ENCODE data around the gene C9orf152.
"Not testable (repeated sequence)": the region's sequence is repeated elsewhere in the genome, so short reads cannot be mapped to it uniquely, and the experiment has no call there.

Gene C9orf152

DNA sequence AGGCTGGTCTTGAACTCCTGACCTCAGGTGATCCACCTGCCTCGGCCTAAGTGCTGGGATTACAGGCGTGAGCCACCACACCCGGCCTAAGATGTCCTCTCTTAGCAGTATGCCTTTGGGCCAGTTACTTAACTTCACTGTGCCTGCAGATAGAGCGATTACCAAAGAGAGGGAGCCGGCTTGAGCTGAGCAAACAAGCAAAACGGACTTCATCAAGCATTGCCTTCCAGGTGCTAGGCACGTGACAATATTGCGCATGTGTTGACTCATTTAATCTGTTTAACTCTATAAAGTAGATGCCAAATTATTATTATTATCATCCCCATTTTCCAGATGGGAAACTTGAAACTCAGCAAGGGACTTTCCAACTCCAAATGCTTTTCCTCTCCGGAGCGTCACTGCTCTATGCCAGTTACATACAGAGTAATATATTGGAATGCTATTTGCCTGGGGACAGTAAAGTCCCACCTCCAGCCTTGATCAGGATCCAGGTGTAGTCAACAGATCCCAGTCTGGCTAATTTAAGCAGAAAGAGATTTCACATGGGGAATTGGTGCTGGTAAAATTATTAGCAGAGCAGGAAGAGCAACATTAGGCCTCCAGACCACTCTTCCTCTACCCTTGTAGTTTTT lies 5.6 kb upstream of the C9orf152 start:
- no peaks in the 10 kb centered on the region for H3K79me2 ChIP-seq (ENCODE audit: control insufficient read depth, insufficient read depth, low read length)
- H3K9ac ChIP-seq (ENCODE audit: low read length), result no peak overlapping the region
- no peak overlapping the region for H2BK120ac ChIP-seq (ENCODE audit: low read depth, low read length)
- H3K4ac ChIP-seq (ENCODE audit: low read depth, low read length), result no peak overlapping the region
- no peak overlapping the region for H4K5ac ChIP-seq (ENCODE audit: low read length)
- H3K4me2 ChIP-seq (ENCODE audit: low read length), result no peak overlapping the region
- H3K27me3 ChIP-seq (ENCODE audit: insufficient read depth, low read length, poor library complexity), result no peaks in the 10 kb centered on the region
- no peak for DNase-seq
- no peak overlapping the region for H2BK15ac ChIP-seq (replicated peaks; ENCODE audit: low read depth)
- no peak overlapping the region for H3K56ac ChIP-seq (ENCODE audit: low read length)
- no peak overlapping the region for H3K27ac ChIP-seq (ENCODE audit: low read depth, low read length)
- H3K18ac ChIP-seq (ENCODE audit: low read length), result no peak overlapping the region
- no peak overlapping the region for H2AK5ac ChIP-seq (ENCODE audit: low read length)
- no peak overlapping the region for H3K4me3 ChIP-seq (ENCODE audit: low read length)
- H2BK5ac ChIP-seq (ENCODE audit: low read length), result no peak overlapping the region
- H3K23ac ChIP-seq (ENCODE audit: low read length), result no peak overlapping the region
- WGBS (ENCODE audit: extremely low coverage, insufficient coverage, low lambda C conversion rate), result no CpG with 5 or more reads among the region's 10 CpGs
- no peaks in the 10 kb centered on the region for H3K79me1 ChIP-seq (ENCODE audit: low read length)
- H4K8ac ChIP-seq (ENCODE audit: low read depth, low read length), result no peak overlapping the region
- no peaks in the 10 kb centered on the region for H3K4me1 ChIP-seq (ENCODE audit: control insufficient read depth, low read depth, low read length)
- no peaks in the 10 kb centered on the region for H3K36me3 ChIP-seq (ENCODE audit: control insufficient read depth, insufficient read depth, low read length)

GRCh38 chr9:110207071-110207641 lies 803 bp downstream of the C9orf152 start:
- H3K56ac ChIP-seq (ENCODE audit: low read length), result no peak overlapping the region
- H3K79me1 ChIP-seq (ENCODE audit: low read length), result no peaks in the 10 kb centered on the region
- no peaks in the 10 kb centered on the region for H3K27me3 ChIP-seq (ENCODE audit: insufficient read depth, low read length, poor library complexity)
- no peaks in the 10 kb centered on the region for H3K79me2 ChIP-seq (ENCODE audit: control insufficient read depth, insufficient read depth, low read length)
- no peak overlapping the region for H2BK15ac ChIP-seq (replicated peaks; ENCODE audit: low read depth)
- H4K8ac ChIP-seq (ENCODE audit: low read depth, low read length), result no peak overlapping the region
- no peak overlapping the region for H3K4me3 ChIP-seq (ENCODE audit: low read length)
- H3K18ac ChIP-seq (ENCODE audit: low read length), result no peak overlapping the region
- H2AK5ac ChIP-seq (ENCODE audit: low read length), result no peak overlapping the region
- no peaks in the 10 kb centered on the region for H3K36me3 ChIP-seq (ENCODE audit: control insufficient read depth, insufficient read depth, low read length)
- H3K4me1 ChIP-seq (ENCODE audit: control insufficient read depth, low read depth, low read length), result no peaks in the 10 kb centered on the region
- H3K4me2 ChIP-seq (ENCODE audit: low read length), result no peak overlapping the region
- DNase-seq, result no peak
- H4K5ac ChIP-seq (ENCODE audit: low read length), result no peak overlapping the region
- no peak overlapping the region for H3K27ac ChIP-seq (ENCODE audit: low read depth, low read length)
- H3K4ac ChIP-seq (ENCODE audit: low read depth, low read length), result no peak overlapping the region
- no peak overlapping the region for H2BK120ac ChIP-seq (ENCODE audit: low read depth, low read length)
- no peak overlapping the region for H3K9ac ChIP-seq (ENCODE audit: low read length)
- no peak overlapping the region for H3K23ac ChIP-seq (ENCODE audit: low read length)
- no CpG with 5 or more reads among the region's 6 CpGs for WGBS (ENCODE audit: extremely low coverage, insufficient coverage, low lambda C conversion rate)
- H2BK5ac ChIP-seq (ENCODE audit: low read length), result no peak overlapping the region

- H4K5ac ChIP-seq (ENCODE audit: low read length), result no peak overlapping the region
- H3K27ac ChIP-seq (ENCODE audit: low read depth, low read length), result no peak overlapping the region
Measured at GRCh38 chr9:110206389-110206788, 1.6 kb downstream of the C9orf152 start.

DNA sequence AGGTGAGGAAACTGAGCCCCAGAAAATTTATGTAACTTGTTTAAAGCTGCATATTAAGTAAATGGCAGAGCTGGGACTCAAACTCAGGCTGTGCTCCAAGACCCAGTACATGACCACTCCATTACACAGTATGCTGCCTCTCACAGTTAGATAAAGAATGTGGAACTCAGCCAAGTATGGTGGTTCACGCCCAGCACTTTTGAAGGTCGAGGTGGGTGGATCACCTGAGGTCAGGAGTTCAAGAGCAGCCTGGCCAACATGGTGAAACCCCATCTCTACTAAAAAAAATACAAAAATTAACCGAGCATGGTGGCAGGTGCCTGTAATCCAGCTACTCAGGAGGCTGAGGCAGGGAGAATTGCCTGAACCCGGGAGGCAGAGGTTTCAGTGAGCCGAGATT lies 2.3 kb downstream of the C9orf152 start:
- H2BK5ac ChIP-seq (ENCODE audit: low read length); H3K27me3 ChIP-seq (ENCODE audit: insufficient read depth, low read length, poor library complexity); H4K8ac ChIP-seq (ENCODE audit: low read depth, low read length); H3K79me2 ChIP-seq (ENCODE audit: control insufficient read depth, insufficient read depth, low read length); H3K79me1 ChIP-seq (ENCODE audit: low read length); H3K4me3 ChIP-seq (ENCODE audit: low read length); H4K5ac ChIP-seq (ENCODE audit: low read length); H3K4me1 ChIP-seq (ENCODE audit: control insufficient read depth, low read depth, low read length); H2AK5ac ChIP-seq (ENCODE audit: low read length); H3K4ac ChIP-seq (ENCODE audit: low read depth, low read length); H3K9ac ChIP-seq (ENCODE audit: low read length); DNase-seq; H2BK15ac ChIP-seq (replicated peaks; ENCODE audit: low read depth); H2BK120ac ChIP-seq (ENCODE audit: low read depth, low read length); H3K23ac ChIP-seq (ENCODE audit: low read length); H3K4me2 ChIP-seq (ENCODE audit: low read length); H3K36me3 ChIP-seq (ENCODE audit: control insufficient read depth, insufficient read depth, low read length); H3K56ac ChIP-seq (ENCODE audit: low read length); H3K27ac ChIP-seq (ENCODE audit: low read depth, low read length); H3K18ac ChIP-seq (ENCODE audit: low read length): not testable (repeated sequence)
- no CpG with 5 or more reads among the region's 5 CpGs for WGBS (ENCODE audit: extremely low coverage, insufficient coverage, low lambda C conversion rate)

More at GRCh38 chr9:110206389-110206788, 1.6 kb downstream of the C9orf152 start:
- no peak overlapping the region for H2BK5ac ChIP-seq (ENCODE audit: low read length)
- no peak for DNase-seq
- no peak overlapping the region for H3K56ac ChIP-seq (ENCODE audit: low read length)
- no peak overlapping the region for H2AK5ac ChIP-seq (ENCODE audit: low read length)
- no peaks in the 10 kb centered on the region for H3K36me3 ChIP-seq (ENCODE audit: control insufficient read depth, insufficient read depth, low read length)
- no peak overlapping the region for H3K23ac ChIP-seq (ENCODE audit: low read length)
- no peak overlapping the region for H3K4me3 ChIP-seq (ENCODE audit: low read length)
- H3K27me3 ChIP-seq (ENCODE audit: insufficient read depth, low read length, poor library complexity), result no peaks in the 10 kb centered on the region
- no peak overlapping the region for H3K18ac ChIP-seq (ENCODE audit: low read length)
- H2BK120ac ChIP-seq (ENCODE audit: low read depth, low read length), result no peak overlapping the region
- no peaks in the 10 kb centered on the region for H3K79me1 ChIP-seq (ENCODE audit: low read length)
- H3K4ac ChIP-seq (ENCODE audit: low read depth, low read length), result no peak overlapping the region
- no peaks in the 10 kb centered on the region for H3K79me2 ChIP-seq (ENCODE audit: control insufficient read depth, insufficient read depth, low read length)
- WGBS (ENCODE audit: extremely low coverage, insufficient coverage, low lambda C conversion rate), result no CpG with 5 or more reads among the region's 1 CpG
- H4K8ac ChIP-seq (ENCODE audit: low read depth, low read length), result no peak overlapping the region
- no peak overlapping the region for H3K4me2 ChIP-seq (ENCODE audit: low read length)
- no peaks in the 10 kb centered on the region for H3K4me1 ChIP-seq (ENCODE audit: control insufficient read depth, low read depth, low read length)
- H2BK15ac ChIP-seq (replicated peaks; ENCODE audit: low read depth), result no peak overlapping the region
- no peak overlapping the region for H3K9ac ChIP-seq (ENCODE audit: low read length)

DNA sequence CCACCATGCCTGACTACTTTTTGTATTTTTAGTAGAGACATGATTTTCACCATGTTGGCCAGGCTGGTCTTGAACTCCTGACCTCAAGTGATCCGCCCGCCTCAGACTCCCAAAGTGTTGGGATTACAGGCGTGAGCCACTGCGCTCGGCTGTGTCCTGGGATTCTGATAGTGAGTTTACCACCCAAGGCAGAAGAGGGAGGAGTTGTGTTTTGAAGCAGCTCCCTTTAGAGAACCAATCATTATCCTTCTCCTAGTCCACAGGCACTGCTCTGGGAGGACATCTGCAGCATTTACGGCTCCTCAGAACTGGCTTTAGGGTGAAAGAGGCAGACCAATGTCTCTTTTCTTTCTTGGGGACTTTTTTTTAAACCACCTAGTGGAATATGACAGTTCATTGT lies 5.7 kb downstream of the C9orf152 start:
- Histone ChIP-seq H4K8ac (ENCODE audit: low read depth, low read length) (no peak overlapping the region), H3K27ac (ENCODE audit: low read depth, low read length) (no peak overlapping the region), H2BK120ac (ENCODE audit: low read depth, low read length) (no peak overlapping the region), H3K4me3 (ENCODE audit: low read length) (no peak overlapping the region), H3K23ac (ENCODE audit: low read length) (no peak overlapping the region), H3K18ac (ENCODE audit: low read length) (no peak overlapping the region), H3K9ac (ENCODE audit: low read length) (no peak overlapping the region), H3K56ac (ENCODE audit: low read length) (no peak overlapping the region), H3K36me3 (ENCODE audit: control insufficient read depth, insufficient read depth, low read length) (no peaks in the 10 kb centered on the region), H2AK5ac (ENCODE audit: low read length) (no peak overlapping the region), H4K5ac (ENCODE audit: low read length) (no peak overlapping the region), H3K27me3 (ENCODE audit: insufficient read depth, low read length, poor library complexity) (no peaks in the 10 kb centered on the region), H3K4me1 (ENCODE audit: control insufficient read depth, low read depth, low read length) (no peaks in the 10 kb centered on the region), H2BK15ac (replicated peaks; ENCODE audit: low read depth) (no peak overlapping the region), H3K4me2 (ENCODE audit: low read length) (no peak overlapping the region), H3K79me2 (ENCODE audit: control insufficient read depth, insufficient read depth, low read length) (no peaks in the 10 kb centered on the region), H2BK5ac (ENCODE audit: low read length) (no peak overlapping the region), H3K4ac (ENCODE audit: low read depth, low read length) (no peak overlapping the region), H3K79me1 (ENCODE audit: low read length) (no peaks in the 10 kb centered on the region)
- no CpG with 5 or more reads among the region's 6 CpGs for WGBS (ENCODE audit: extremely low coverage, insufficient coverage, low lambda C conversion rate)
- no peak for DNase-seq

- no peaks in the 10 kb centered on the region for H3K36me3 ChIP-seq (ENCODE audit: control insufficient read depth, insufficient read depth, low read length)
- H4K8ac ChIP-seq (ENCODE audit: low read depth, low read length), result no peak overlapping the region
- no peak overlapping the region for H2BK120ac ChIP-seq (ENCODE audit: low read depth, low read length)
- H3K9ac ChIP-seq (ENCODE audit: low read length), result no peak overlapping the region
- H4K5ac ChIP-seq (ENCODE audit: low read length), result no peak overlapping the region
- no peak overlapping the region for H3K4me3 ChIP-seq (ENCODE audit: low read length)
- H3K56ac ChIP-seq (ENCODE audit: low read length), result no peak overlapping the region
- no peak overlapping the region for H2BK15ac ChIP-seq (replicated peaks; ENCODE audit: low read depth)
- no peaks in the 10 kb centered on the region for H3K4me1 ChIP-seq (ENCODE audit: control insufficient read depth, low read depth, low read length)
- no peak overlapping the region for H2BK5ac ChIP-seq (ENCODE audit: low read length)
- H3K27me3 ChIP-seq (ENCODE audit: insufficient read depth, low read length, poor library complexity), result no peaks in the 10 kb centered on the region
- no peaks in the 10 kb centered on the region for H3K79me1 ChIP-seq (ENCODE audit: low read length)
- WGBS (ENCODE audit: extremely low coverage, insufficient coverage, low lambda C conversion rate), result no CpG with 5 or more reads among the region's 2 CpGs
- no peak overlapping the region for H2AK5ac ChIP-seq (ENCODE audit: low read length)
- H3K79me2 ChIP-seq (ENCODE audit: control insufficient read depth, insufficient read depth, low read length), result no peaks in the 10 kb centered on the region
- H3K4me2 ChIP-seq (ENCODE audit: low read length), result no peak overlapping the region
- no peak overlapping the region for H3K4ac ChIP-seq (ENCODE audit: low read depth, low read length)
- H3K27ac ChIP-seq (ENCODE audit: low read depth, low read length), result no peak overlapping the region
- no peak for DNase-seq
- H3K18ac ChIP-seq (ENCODE audit: low read length), result no peak overlapping the region
- no peak overlapping the region for H3K23ac ChIP-seq (ENCODE audit: low read length)
Measured at GRCh38 chr9:110199643-110200042, 8.3 kb downstream of the C9orf152 start.

Data from mesendoderm (in vitro differentiated cells).